Peyer's patch (tissue), 4 donors: ENCODE measurements around the gene ACSS1.

Experiments used
- POLR2A ChIP-seq, 2 donors: fragments of 450-650 bp; IDR thresholded peaks; one replicate each; pipeline ENCODE4 v1.5.1; 2017; ENCODE audit warnings: antibody characterized with exemption in 2 of 2, mild to moderate bottlenecking in 2 of 2, moderate library complexity in 2 of 2
- TF ChIP-seq, protein P1 (sequence below), 6 experiments: fragments of 450-650 bp in 4 of 6; fragments of 200-600 bp in 2 of 6; sonication (generic) in 1 of 6; IDR thresholded peaks; one replicate each; pipeline ENCODE4 v1.5.1; 2017 to 2019; ENCODE audit warnings: antibody characterized with exemption in 6 of 6, mild to moderate bottlenecking in 3 of 6, moderate library complexity in 1 of 6

DNA sequence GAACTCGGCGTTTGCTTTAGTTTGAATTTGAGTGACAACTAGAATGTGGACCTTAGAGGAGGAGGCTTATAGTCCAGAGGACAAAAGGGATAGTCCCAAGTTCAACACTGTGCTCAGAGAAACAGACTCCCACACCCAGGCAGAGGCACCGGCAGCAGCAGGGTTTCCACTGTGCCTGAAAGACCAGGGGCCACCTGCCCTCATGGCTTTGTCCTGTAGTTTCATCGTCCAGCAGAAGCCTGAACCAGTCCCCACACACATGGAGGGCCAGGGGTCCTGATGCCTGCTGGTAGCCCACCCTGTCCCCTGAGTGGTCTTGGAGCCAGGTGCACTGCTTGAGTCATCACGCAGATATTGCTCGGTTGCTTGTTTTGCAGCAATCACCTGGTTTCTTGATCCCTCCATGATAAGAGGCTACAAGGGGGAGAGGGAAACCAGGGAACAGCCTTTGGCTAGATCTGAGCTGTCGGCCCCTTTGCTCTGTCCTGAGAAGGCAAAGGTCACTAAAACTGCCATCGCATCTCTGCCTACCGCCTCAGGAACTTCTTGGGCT, 7.2 kb upstream of the ACSS1 start:
- TF ChIP-seq, protein P1, sequence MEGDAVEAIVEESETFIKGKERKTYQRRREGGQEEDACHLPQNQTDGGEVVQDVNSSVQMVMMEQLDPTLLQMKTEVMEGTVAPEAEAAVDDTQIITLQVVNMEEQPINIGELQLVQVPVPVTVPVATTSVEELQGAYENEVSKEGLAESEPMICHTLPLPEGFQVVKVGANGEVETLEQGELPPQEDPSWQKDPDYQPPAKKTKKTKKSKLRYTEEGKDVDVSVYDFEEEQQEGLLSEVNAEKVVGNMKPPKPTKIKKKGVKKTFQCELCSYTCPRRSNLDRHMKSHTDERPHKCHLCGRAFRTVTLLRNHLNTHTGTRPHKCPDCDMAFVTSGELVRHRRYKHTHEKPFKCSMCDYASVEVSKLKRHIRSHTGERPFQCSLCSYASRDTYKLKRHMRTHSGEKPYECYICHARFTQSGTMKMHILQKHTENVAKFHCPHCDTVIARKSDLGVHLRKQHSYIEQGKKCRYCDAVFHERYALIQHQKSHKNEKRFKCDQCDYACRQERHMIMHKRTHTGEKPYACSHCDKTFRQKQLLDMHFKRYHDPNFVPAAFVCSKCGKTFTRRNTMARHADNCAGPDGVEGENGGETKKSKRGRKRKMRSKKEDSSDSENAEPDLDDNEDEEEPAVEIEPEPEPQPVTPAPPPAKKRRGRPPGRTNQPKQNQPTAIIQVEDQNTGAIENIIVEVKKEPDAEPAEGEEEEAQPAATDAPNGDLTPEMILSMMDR (IDR thresholded peaks at IDR 0.05), result no peak
- TF ChIP-seq POLR2A (IDR thresholded peaks at IDR 0.05), result no peak
